SK-N-SH treated with all-trans-retinoic acid at 6 μM for 48 hours (cell line): ENCODE results near the gene PRR15L.

Experiments used
- ATAC-seq: fragments of 200-7000 bp; cut with Tn5 transposase; 3 replicates; pipeline ENCODE4 v1.9.1; 2020; ENCODE audit warnings: mild to moderate bottlenecking, moderate library complexity
- ARNTL ChIP-seq: fragments of 450-650 bp; formaldehyde crosslinking; IDR thresholded peaks from 2 replicates; pipeline ENCODE4 v1.5.0; 2020; ENCODE audit warnings: low read depth, mild to moderate bottlenecking, moderate library complexity, borderline replicate concordance
- BACH2 ChIP-seq: fragments of 250-450 bp; sonication (Bioruptor Pico); IDR thresholded peaks from 2 replicates; pipeline ENCODE4 v1.9.0; 2021; ENCODE audit warnings: mild to moderate bottlenecking, borderline replicate concordance
- CSDC2 ChIP-seq: fragments of 250-450 bp; sonication (Bioruptor Pico); IDR thresholded peaks from 2 replicates; pipeline ENCODE4 v1.5.0; 2020; ENCODE audit warnings: mild to moderate bottlenecking, moderate library complexity
- CSRNP3 ChIP-seq: fragments of 250-450 bp; sonication (Bioruptor Pico); IDR thresholded peaks from 2 replicates; pipeline ENCODE4 v1.5.1; 2021; ENCODE audit warnings: mild to moderate bottlenecking, moderate library complexity
- ESRRG ChIP-seq: fragments of 250-450 bp; sonication (Bioruptor Pico); IDR thresholded peaks from 2 replicates; pipeline ENCODE4 v1.6.1; 2021; ENCODE audit warnings: mild to moderate bottlenecking
- GLIS3 ChIP-seq: fragments of 250-450 bp; sonication (Bioruptor Pico); IDR thresholded peaks from 2 replicates; pipeline ENCODE4 v1.5.0; 2020; ENCODE audit warnings: mild to moderate bottlenecking, moderate library complexity
- POU6F1 ChIP-seq: fragments of 250-450 bp; sonication (Bioruptor Pico); IDR thresholded peaks from 2 replicates; pipeline ENCODE4 v1.8.0; 2021; ENCODE audit warnings: low read depth, mild to moderate bottlenecking, moderate library complexity, borderline replicate concordance
- RARB ChIP-seq: fragments of 250-450 bp; sonication (Bioruptor Pico); IDR thresholded peaks from 2 replicates; pipeline ENCODE4 v1.8.0; 2021; ENCODE audit warnings: mild to moderate bottlenecking, moderate library complexity
- SNAI2 ChIP-seq: fragments of 250-450 bp; sonication (Bioruptor Pico); IDR thresholded peaks from 2 replicates; pipeline ENCODE4 v1.5.0; 2020; ENCODE audit warnings: mild to moderate bottlenecking, moderate library complexity
- TOX ChIP-seq: fragments of 250-450 bp; sonication (Bioruptor Pico); IDR thresholded peaks from 2 replicates; pipeline ENCODE4 v1.8.0; 2021; ENCODE audit warnings: mild to moderate bottlenecking, moderate library complexity, borderline replicate concordance
- ZNF8 ChIP-seq: fragments of 450-650 bp; formaldehyde crosslinking; IDR thresholded peaks from 2 replicates; pipeline ENCODE4 v1.5.0; 2020; ENCODE audit warnings: mild to moderate bottlenecking, moderate library complexity
- TF ChIP-seq, protein P1 (sequence below): fragments of 250-450 bp; sonication (Bioruptor Pico); IDR thresholded peaks from 2 replicates; pipeline ENCODE4 v1.5.0; 2020; ENCODE audit warnings: mild to moderate bottlenecking, moderate library complexity
- TF ChIP-seq, protein P2 (sequence below): fragments of 250-450 bp; sonication (Bioruptor Pico); IDR thresholded peaks from 2 replicates; pipeline ENCODE4 v1.8.0; 2020; ENCODE audit warnings: mild to moderate bottlenecking, moderate library complexity, borderline replicate concordance

Gene PRR15L

GRCh38 chr17:47980541-47980940 is 22.9 kb upstream of the PRR15L start:
- TF ChIP-seq BACH2 (CRISPR knock-in tag) (no peak), SNAI2 (no peak)
- TF ChIP-seq, protein P1, sequence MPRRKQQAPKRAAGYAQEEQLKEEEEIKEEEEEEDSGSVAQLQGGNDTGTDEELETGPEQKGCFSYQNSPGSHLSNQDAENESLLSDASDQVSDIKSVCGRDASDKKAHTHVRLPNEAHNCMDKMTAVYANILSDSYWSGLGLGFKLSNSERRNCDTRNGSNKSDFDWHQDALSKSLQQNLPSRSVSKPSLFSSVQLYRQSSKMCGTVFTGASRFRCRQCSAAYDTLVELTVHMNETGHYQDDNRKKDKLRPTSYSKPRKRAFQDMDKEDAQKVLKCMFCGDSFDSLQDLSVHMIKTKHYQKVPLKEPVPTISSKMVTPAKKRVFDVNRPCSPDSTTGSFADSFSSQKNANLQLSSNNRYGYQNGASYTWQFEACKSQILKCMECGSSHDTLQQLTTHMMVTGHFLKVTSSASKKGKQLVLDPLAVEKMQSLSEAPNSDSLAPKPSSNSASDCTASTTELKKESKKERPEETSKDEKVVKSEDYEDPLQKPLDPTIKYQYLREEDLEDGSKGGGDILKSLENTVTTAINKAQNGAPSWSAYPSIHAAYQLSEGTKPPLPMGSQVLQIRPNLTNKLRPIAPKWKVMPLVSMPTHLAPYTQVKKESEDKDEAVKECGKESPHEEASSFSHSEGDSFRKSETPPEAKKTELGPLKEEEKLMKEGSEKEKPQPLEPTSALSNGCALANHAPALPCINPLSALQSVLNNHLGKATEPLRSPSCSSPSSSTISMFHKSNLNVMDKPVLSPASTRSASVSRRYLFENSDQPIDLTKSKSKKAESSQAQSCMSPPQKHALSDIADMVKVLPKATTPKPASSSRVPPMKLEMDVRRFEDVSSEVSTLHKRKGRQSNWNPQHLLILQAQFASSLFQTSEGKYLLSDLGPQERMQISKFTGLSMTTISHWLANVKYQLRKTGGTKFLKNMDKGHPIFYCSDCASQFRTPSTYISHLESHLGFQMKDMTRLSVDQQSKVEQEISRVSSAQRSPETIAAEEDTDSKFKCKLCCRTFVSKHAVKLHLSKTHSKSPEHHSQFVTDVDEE (CRISPR knock-in tag), result peak; percentile 46; the same call in 1 of the 2 replicates
- no peak for ATAC-seq

DNA sequence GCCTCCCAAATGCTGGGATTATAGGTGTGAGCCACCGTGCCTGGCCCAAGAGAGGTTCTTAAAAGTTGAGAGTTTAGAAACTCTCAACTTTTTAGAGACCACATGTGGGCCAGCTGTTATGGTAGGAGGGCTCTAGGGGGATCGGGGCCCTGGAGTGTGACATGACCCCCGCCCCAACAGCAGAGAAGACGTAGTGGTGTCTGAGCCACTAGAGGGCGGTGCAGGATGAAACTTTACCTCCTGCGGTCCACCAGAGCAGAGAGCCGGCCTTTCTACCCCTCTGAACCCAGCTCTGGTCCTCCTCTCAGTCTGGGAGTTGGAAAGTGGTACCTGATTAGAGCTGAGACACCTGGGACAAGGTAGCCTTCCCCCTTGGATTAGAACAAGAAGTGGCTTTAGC is 20.6 kb upstream of the PRR15L start:
- TF ChIP-seq TOX, result no peak
- no peak for TF ChIP-seq CSRNP3 (CRISPR knock-in tag)
- TF ChIP-seq, protein P1 (CRISPR knock-in tag), result peak; percentile 37; the same call in 1 of the 2 replicates
- TF ChIP-seq, all 23 proteins: peak for 1
- peak; percentile 95 for ATAC-seq

- no peak for ATAC-seq
- TF ChIP-seq SNAI2 (no peak), POU6F1 (CRISPR knock-in tag) (no peak), GLIS3 (no peak), TOX (no peak), ZNF8 (CRISPR knock-in tag) (no peak), ARNTL (CRISPR knock-in tag) (no peak), ESRRG (no peak), BACH2 (CRISPR knock-in tag) (no peak)
Observed at GRCh38 chr17:47975823-47976205, 18.1 kb upstream of the PRR15L start.

GRCh38 chr17:47975189-47975822 is 17.6 kb upstream of the PRR15L start:
- no peak for ATAC-seq
- TF ChIP-seq CSDC2 (no peak), ARNTL (CRISPR knock-in tag) (no peak), RARB (CRISPR knock-in tag) (no peak), ZNF8 (CRISPR knock-in tag) (no peak), POU6F1 (CRISPR knock-in tag) (no peak)
- TF ChIP-seq, protein P1 (CRISPR knock-in tag), result no peak
- TF ChIP-seq, protein P2, sequence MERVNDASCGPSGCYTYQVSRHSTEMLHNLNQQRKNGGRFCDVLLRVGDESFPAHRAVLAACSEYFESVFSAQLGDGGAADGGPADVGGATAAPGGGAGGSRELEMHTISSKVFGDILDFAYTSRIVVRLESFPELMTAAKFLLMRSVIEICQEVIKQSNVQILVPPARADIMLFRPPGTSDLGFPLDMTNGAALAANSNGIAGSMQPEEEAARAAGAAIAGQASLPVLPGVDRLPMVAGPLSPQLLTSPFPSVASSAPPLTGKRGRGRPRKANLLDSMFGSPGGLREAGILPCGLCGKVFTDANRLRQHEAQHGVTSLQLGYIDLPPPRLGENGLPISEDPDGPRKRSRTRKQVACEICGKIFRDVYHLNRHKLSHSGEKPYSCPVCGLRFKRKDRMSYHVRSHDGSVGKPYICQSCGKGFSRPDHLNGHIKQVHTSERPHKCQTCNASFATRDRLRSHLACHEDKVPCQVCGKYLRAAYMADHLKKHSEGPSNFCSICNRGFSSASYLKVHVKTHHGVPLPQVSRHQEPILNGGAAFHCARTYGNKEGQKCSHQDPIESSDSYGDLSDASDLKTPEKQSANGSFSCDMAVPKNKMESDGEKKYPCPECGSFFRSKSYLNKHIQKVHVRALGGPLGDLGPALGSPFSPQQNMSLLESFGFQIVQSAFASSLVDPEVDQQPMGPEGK (CRISPR knock-in tag), result no peak
